K562 (cell line): Measurements from ENCODE around the gene RECK. TPM values are rescaled to one million over a fixed set of nuclear protein-coding genes. Genes with fewer than 3 reads are reported as not detected.
A peak's percentile ranks its signal among the peaks of the same experiment; 100 is the strongest.
"Not testable (repeated sequence)": the region's sequence is repeated elsewhere in the genome, so short reads cannot be mapped to it uniquely, and the experiment has no call there.

Experiments
- ATAC-seq: fragments of 200-7000 bp; cut with Tn5 transposase; 3 replicates; pipeline ENCODE4 v1.9.1; 2020; ENCODE audit warnings: moderate library complexity
- BruUV-seq: library from RNA; stranded (reverse); fragments of 400-500 nt; replicated peaks from 2 replicates; lab custom pipeline; 2021; lab: Mats Ljungman, UMichigan
- CTCF ChIA-PET: fragments of 300-600 bp; formaldehyde crosslinking; extraction: SDS; loops from one replicate; lab custom pipeline; 2021; ENCODE audit warnings: low intra/inter-chr PET ratio; lab: Yijun Ruan, JAX
- POLR2A ChIA-PET: fragments of 300-600, 350-650 bp; sonication (Branson Sonifier 250); formaldehyde crosslinking; extraction: SDS; loops from one replicate; lab custom pipeline; 2021; ENCODE audit warnings: antibody characterized with exemption, inconsistent platforms; lab: Yijun Ruan, JAX
- DNase-seq, 4 experiments: peaks; one replicate each; pipeline versions ENCODE4 v3.0.0 to v3.0.0-alpha.2; 2011 to 2018; ENCODE audit warnings: low spot score in 3 of 4, mixed read lengths in 3 of 4; ENCODE audit errors: extremely low read depth in 1 of 4
- FAIRE-seq: peaks from 2 replicates; lab custom pipeline; 2011; peaks lifted over from hg19 to GRCh38; lab: Jason Lieb, UNC
- H2AFZ ChIP-seq: 2 replicates; pipeline ENCODE4 v1.6.0; 2011; ENCODE audit warnings: low read depth, low read length, control low read depth, inconsistent platforms
- H3K27ac ChIP-seq: fragments of 200-600 bp; 3 replicates; pipeline ENCODE4 v1.8.0; 2011; ENCODE audit warnings: low read depth, mild to moderate bottlenecking, control low read depth, inconsistent platforms, low read length, moderate library complexity, mixed read lengths; ENCODE audit errors: extremely low read depth
- H3K27me3 ChIP-seq, 2 experiments: fragments of 300-600 bp in 1 of 2; 2 replicates in 1 of 2; 3 replicates in 1 of 2; pipeline versions ENCODE4 v1.6.0 to v1.8.0; 2011; ENCODE audit warnings: inconsistent platforms in 2 of 2, low read length in 2 of 2, mild to moderate bottlenecking in 1 of 2, mixed read lengths in 1 of 2, moderate library complexity in 1 of 2; ENCODE audit not compliant: control insufficient read depth in 2 of 2, insufficient read depth in 2 of 2
- H3K36me3 ChIP-seq: fragments of 300-600 bp; 3 replicates; pipeline ENCODE4 v1.8.0; 2011; ENCODE audit warnings: mild to moderate bottlenecking, low read length, inconsistent platforms; ENCODE audit not compliant: control insufficient read depth, insufficient read depth
- H3K4me1 ChIP-seq, 2 experiments: fragments of 200-600 bp in 1 of 2; replicated peaks in 1 of 2; 2 replicates in 1 of 2; 3 replicates in 1 of 2; pipeline versions ENCODE4 v1.5.1 to v1.8.0; 2011; ENCODE audit warnings: inconsistent platforms in 2 of 2, low read length in 2 of 2, mild to moderate bottlenecking in 1 of 2, mixed read lengths in 1 of 2, moderate library complexity in 1 of 2; ENCODE audit not compliant: control insufficient read depth in 2 of 2, insufficient read depth in 2 of 2
- H3K4me2 ChIP-seq: 2 replicates; pipeline ENCODE4 v1.6.1; 2011; ENCODE audit warnings: low read length, control low read depth, inconsistent platforms, mixed read lengths; ENCODE audit not compliant: insufficient read depth
- H3K4me3 ChIP-seq: fragments of 200-600 bp; sonication (generic), shearing (Covaris generic); 2 replicates; pipeline ENCODE4 v1.5.1; 2016; ENCODE audit warnings: control low read depth, inconsistent platforms
- H3K79me2 ChIP-seq: fragments of 200-600 bp; 3 replicates; pipeline ENCODE4 v1.8.0; 2011; ENCODE audit warnings: low read length, inconsistent platforms; ENCODE audit not compliant: control insufficient read depth, insufficient read depth
- H3K9ac ChIP-seq, 2 experiments: 2 replicates each; pipeline versions ENCODE4 v1.6.0 to v1.6.1; 2011; ENCODE audit warnings: low read depth in 2 of 2, low read length in 2 of 2, control low read depth in 1 of 2, inconsistent platforms in 1 of 2, mild to moderate bottlenecking in 1 of 2, mixed read lengths in 1 of 2; ENCODE audit not compliant: insufficient read depth in 1 of 2
- H3K9me1 ChIP-seq: one replicate; pipeline ENCODE4 v1.6.0; 2011; ENCODE audit warnings: inconsistent platforms, mild to moderate bottlenecking, low read length, moderate library complexity; ENCODE audit not compliant: control insufficient read depth, insufficient read depth
- H3K9me3 ChIP-seq: replicated peaks from 2 replicates; pipeline ENCODE4 v1.5.1; 2011; ENCODE audit warnings: low read depth, low read length, inconsistent platforms; ENCODE audit not compliant: control insufficient read depth, insufficient read depth
- H4K20me1 ChIP-seq: replicated peaks from 2 replicates; pipeline ENCODE4 v1.6.1; 2011; ENCODE audit warnings: low read length, inconsistent platforms, mixed read lengths; ENCODE audit not compliant: control insufficient read depth, insufficient read depth
- CEBPB ChIP-seq: fragments of 450-650 bp; IDR thresholded peaks from 2 replicates; pipeline ENCODE4 v1.6.1; 2016; ENCODE audit warnings: missing genetic modification characterization, missing compliant biosample characterization
- HNRNPH1 ChIP-seq: fragments of 200-400 bp; formaldehyde crosslinking; optimal IDR thresholded peaks from 2 replicates; pipeline ENCODE3; 2017; ENCODE audit warnings: low read depth, mild to moderate bottlenecking, low read length, moderate library complexity
- PPARD ChIP-seq: fragments of 250-450 bp; sonication (Bioruptor Pico); IDR thresholded peaks from 2 replicates; pipeline ENCODE4 v1.8.0; 2022; ENCODE audit warnings: inconsistent platforms, mild to moderate bottlenecking, moderate library complexity
- RAD51 ChIP-seq: fragments of 450-650 bp; IDR thresholded peaks from 2 replicates; pipeline ENCODE4 v1.7.1; 2016; ENCODE audit warnings: low read depth, mild to moderate bottlenecking, borderline replicate concordance
- RUNX1 ChIP-seq: sonication (generic); IDR thresholded peaks from 2 replicates; pipeline ENCODE4 v1.6.1; 2016; ENCODE audit warnings: antibody characterized with exemption, low read depth
- ZNF444 ChIP-seq: fragments of 250-450 bp; sonication (Bioruptor Pico); IDR thresholded peaks from 2 replicates; pipeline ENCODE4 v1.4.0; 2020; ENCODE audit warnings: mild to moderate bottlenecking, moderate library complexity
- ZNF699 ChIP-seq: fragments of 250-450 bp; sonication (Bioruptor Pico); IDR thresholded peaks from 2 replicates; pipeline ENCODE4 v1.8.0; 2021; ENCODE audit warnings: mild to moderate bottlenecking, moderate library complexity; ENCODE audit not compliant: insufficient replicate concordance
- WGBS: fragments of 100-300 bp; shearing (Covaris generic); methylation state at CpG from one replicate; pipeline ENCODE4 v1.1.6; 2016; ENCODE audit warnings: low coverage, mixed read lengths; ENCODE audit not compliant: insufficient coverage; ENCODE audit errors: missing lambda C conversion rate; 5-methylcytosine and 5-hydroxymethylcytosine counted together
- in situ Hi-C: fragments of 300-500 bp; cut with MboI; formaldehyde crosslinking; loops from 4 replicates; pipeline ENCODE4 v1.15.0; 2018; ENCODE audit warnings: inconsistent platforms, mixed read lengths
- intact Hi-C: fragments of 100-400 bp; cut with micrococcal nuclease; formaldehyde crosslinking; loops from 2 replicates; pipeline ENCODE4 v1.14.2; 2022
- polyA plus RNA-seq, 8 experiments: library from polyadenylated mRNA; depleted of rRNA in 4 of 8; stranded (reverse) in 5 of 8; unstranded in 3 of 8; fragments of >200 nt; fragmentation: Nextera tagmentation in 2 of 8; fragmentation: Illumina TruSeq in 1 of 8; extraction: Ambion mirVana in 2 of 8; extraction: Trizol in 1 of 8; gene quantifications; 2 replicates each; pipeline versions ENCODE4 v1.2.1 to v1.2.3, GENCODE V29; 2011 to 2014; ENCODE audit warnings: inconsistent platforms in 1 of 8, missing spikeins in 1 of 8
- total RNA-seq, 7 experiments: library from RNA; depleted of rRNA in 6 of 7; stranded (reverse); fragments of >200 nt in 6 of 7; fragmentation: Illumina TruSeq in 2 of 7; extraction: Trizol in 2 of 7; gene quantifications; 2 replicates each; pipeline versions ENCODE4 v1.2.1 to v1.2.3, GENCODE V29; 2011 to 2021; ENCODE audit warnings: low replicate concordance in 1 of 7

The RECK gene
- total and polyA plus RNA-seq, 9 of the 15 experiments (the other 6 are each of a cell fraction or from before 2014, with no cell fraction given) = 0.04 to 0.36 (median 0.16) TPM

GRCh38 chr9:36129139-36129538 is 92.4 kb downstream of the RECK start:
- no peak for DNase-seq
- CTCF ChIA-PET = no interaction called here
- no peak overlapping the region for H3K27ac ChIP-seq
- in situ Hi-C loops = no loop called here
- H2AFZ ChIP-seq = 0 out of 2 replicates have a peak overlapping the region, but pooled peaks have one; percentile 32
- no peaks in the 10 kb centered on the region for H3K9me3 ChIP-seq
- TF ChIP-seq ZNF444 (CRISPR knock-in tag) = no peak
- no peak for TF ChIP-seq RAD51
- no peak for TF ChIP-seq PPARD
- no peak for TF ChIP-seq HNRNPH1
- TF ChIP-seq CEBPB = 0 out of 2 replicates have a peak, but pooled peaks have one; percentile 17
- TF ChIP-seq RUNX1 = no peak
- TF ChIP-seq ZNF699 (CRISPR knock-in tag) = no peak
- TF ChIP-seq, all 486 proteins: peak for 1
- Histone ChIP-seq H4K20me1 (no peaks in the 10 kb centered on the region), H3K9ac (no peak overlapping the region), H3K36me3 (no peaks in the 10 kb centered on the region), H3K4me1 (no peaks in the 10 kb centered on the region; a peak in 2 of 5 replicates), H3K4me3 (no peak overlapping the region), H3K4me2 (no peak overlapping the region), H3K27me3 (no peaks in the 10 kb centered on the region), H3K79me2 (no peaks in the 10 kb centered on the region), H3K9me1 (no peaks in the 10 kb centered on the region)
- ATAC-seq (no peak), FAIRE-seq (no peak)
- 44% methylated on average over 10 of the region's 12 CpGs for WGBS
- intact Hi-C loops = no loop called here
- BruUV-seq = no TSS peak
- POLR2A ChIA-PET = interaction anchor here (0.7 kb wide), 1 partner anchor 14 kb away, joined by 3 read pairs; no protein-coding TSS in a partner anchor

GRCh38 chr9:36131666-36132065 is 95.0 kb downstream of the RECK start:
- WGBS = 24% methylated on average over 6 of the region's 7 CpGs
- CTCF ChIA-PET, BruUV-seq, H2AFZ ChIP-seq, H3K27ac ChIP-seq, H4K20me1 ChIP-seq, H3K4me2 ChIP-seq, intact Hi-C loops, H3K36me3 ChIP-seq, H3K9ac ChIP-seq, in situ Hi-C loops, H3K27me3 ChIP-seq, ATAC-seq, DNase-seq, H3K4me3 ChIP-seq, H3K79me2 ChIP-seq, H3K9me3 ChIP-seq, FAIRE-seq, H3K9me1 ChIP-seq: not testable (repeated sequence)
- H3K4me1 ChIP-seq = peaks cover 0 to 11% of the 10 kb centered on the region in 2 experiments; a peak in 2 of 5 replicates
- POLR2A ChIA-PET = interaction anchor here (0.6 kb wide), 2 partner anchors 16 to 429 kb away, joined by 3 to 4 read pairs; no protein-coding TSS in a partner anchor
